Measurements from ENCODE around the gene MCC.

Gene MCC

GRCh38 chr5:113183694-113184093 is 304.6 kb downstream of the MCC start:
- Histone ChIP-seq H3K4me1 (ENCODE audit: control insufficient read depth, insufficient read depth, low read length, poor library complexity, severe bottlenecking) (no peaks in the 10 kb centered on the region), H3K4me3 (ENCODE audit: insufficient read depth, low read depth, low read length, poor library complexity, severe bottlenecking) (no peak overlapping the region), H3K36me3 (ENCODE audit: control insufficient read depth, insufficient read depth, low read length) (no peaks in the 10 kb centered on the region), H3K27me3 (replicated peaks; ENCODE audit: control insufficient read depth, insufficient read depth, low read length, poor library complexity, severe bottlenecking) (no peaks in the 10 kb centered on the region), H3K27ac (ENCODE audit: insufficient read depth, low read length, poor library complexity, severe bottlenecking) (no peak overlapping the region), H3K9me3 (ENCODE audit: control insufficient read depth, low read length) (no peaks in the 10 kb centered on the region)
- DNase-seq: no peak

DNA sequence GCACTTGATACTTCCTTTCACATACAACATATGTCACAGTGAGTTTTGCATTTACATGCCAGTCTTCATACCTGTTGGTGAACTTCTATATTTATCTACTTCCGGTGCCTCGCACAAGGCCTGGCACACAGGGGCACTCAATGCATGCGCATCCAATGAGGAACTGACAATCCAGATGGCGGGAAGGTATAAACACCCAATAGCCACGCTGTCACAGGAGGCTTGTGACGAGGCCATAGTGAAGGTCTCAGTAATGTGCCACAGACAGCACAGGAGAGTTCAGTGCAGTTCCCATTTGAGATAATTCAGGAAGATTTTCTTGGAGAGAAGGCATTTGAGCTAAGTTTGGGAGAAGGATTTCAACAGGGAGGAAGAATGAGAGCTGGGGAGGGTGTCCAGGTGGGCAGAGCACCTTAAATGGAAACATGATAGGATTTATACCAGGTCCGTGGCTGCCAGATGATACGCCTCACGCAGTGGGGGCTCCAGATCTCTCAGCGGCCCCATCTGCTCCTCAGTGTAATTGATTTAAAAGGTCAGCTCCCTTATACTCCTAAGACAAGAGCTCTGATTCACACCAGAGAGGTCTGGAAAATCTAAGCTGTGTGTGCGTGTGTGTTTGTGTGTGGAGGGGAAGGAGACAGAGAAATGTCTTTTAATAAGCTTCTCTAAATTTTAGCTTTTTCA is 305.5 kb downstream of the MCC start:
- Histone ChIP-seq H3K9me3 (ENCODE audit: control insufficient read depth, low read length) (no peaks in the 10 kb centered on the region), H3K4me3 (ENCODE audit: insufficient read depth, low read depth, low read length, poor library complexity, severe bottlenecking) (no peak overlapping the region), H3K27ac (ENCODE audit: insufficient read depth, low read length, poor library complexity, severe bottlenecking) (no peak overlapping the region), H3K27me3 (replicated peaks; ENCODE audit: control insufficient read depth, insufficient read depth, low read length, poor library complexity, severe bottlenecking) (no peaks in the 10 kb centered on the region), H3K36me3 (ENCODE audit: control insufficient read depth, insufficient read depth, low read length) (no peaks in the 10 kb centered on the region), H3K4me1 (ENCODE audit: control insufficient read depth, insufficient read depth, low read length, poor library complexity, severe bottlenecking) (no peaks in the 10 kb centered on the region)
- DNase-seq: no peak

DNA sequence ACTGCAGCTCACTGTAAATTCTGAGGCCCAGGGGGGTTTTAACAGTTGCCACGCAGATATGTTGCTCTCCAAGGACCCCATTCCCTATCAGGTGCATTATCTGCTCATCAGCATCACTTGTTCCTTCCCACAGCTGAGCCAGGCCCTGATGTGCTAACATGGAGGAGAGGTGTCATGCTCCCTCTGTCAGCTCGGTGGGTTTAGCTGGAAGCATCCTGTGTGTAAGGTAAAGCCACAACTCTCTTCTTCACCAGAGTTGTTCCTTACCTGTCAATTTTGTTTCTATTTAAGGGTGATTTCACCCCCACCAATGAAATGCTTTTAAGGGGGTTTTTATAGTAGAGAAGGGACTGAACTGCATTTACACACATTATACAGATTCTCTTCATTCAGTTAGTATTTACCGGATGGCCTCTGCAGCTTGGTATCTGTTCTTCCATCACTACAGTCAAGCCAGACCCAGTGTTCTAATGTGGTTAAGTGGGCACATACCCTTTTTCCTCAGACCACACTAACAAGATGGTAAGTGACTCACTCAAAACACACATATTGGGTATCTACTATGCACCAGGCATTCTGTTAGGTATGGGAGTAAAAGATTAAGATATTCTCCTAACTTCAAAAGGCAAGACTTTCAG is 306.3 kb downstream of the MCC start:
- DNase-seq: no peak
- H3K27ac ChIP-seq (ENCODE audit: insufficient read depth, low read length, poor library complexity, severe bottlenecking): no peak overlapping the region

GRCh38 chr5:113181409-113181808 is 306.8 kb downstream of the MCC start:
- no peak overlapping the region for H3K4me3 ChIP-seq (ENCODE audit: insufficient read depth, low read depth, low read length, poor library complexity, severe bottlenecking)
- H3K27me3 ChIP-seq (replicated peaks; ENCODE audit: control insufficient read depth, insufficient read depth, low read length, poor library complexity, severe bottlenecking): no peaks in the 10 kb centered on the region
- no peak for DNase-seq
- no peaks in the 10 kb centered on the region for H3K9me3 ChIP-seq (ENCODE audit: control insufficient read depth, low read length)
- H3K36me3 ChIP-seq (ENCODE audit: control insufficient read depth, insufficient read depth, low read length): no peaks in the 10 kb centered on the region
- H3K27ac ChIP-seq (ENCODE audit: insufficient read depth, low read length, poor library complexity, severe bottlenecking): no peak overlapping the region
- H3K4me1 ChIP-seq (ENCODE audit: control insufficient read depth, insufficient read depth, low read length, poor library complexity, severe bottlenecking): no peaks in the 10 kb centered on the region

More for the DNA sequence above, 306.3 kb downstream of the MCC start:
- Histone ChIP-seq H3K9me3 (ENCODE audit: control insufficient read depth, low read length) (no peaks in the 10 kb centered on the region), H3K36me3 (ENCODE audit: control insufficient read depth, insufficient read depth, low read length) (no peaks in the 10 kb centered on the region), H3K4me1 (ENCODE audit: control insufficient read depth, insufficient read depth, low read length, poor library complexity, severe bottlenecking) (no peaks in the 10 kb centered on the region), H3K27me3 (replicated peaks; ENCODE audit: control insufficient read depth, insufficient read depth, low read length, poor library complexity, severe bottlenecking) (no peaks in the 10 kb centered on the region), H3K4me3 (ENCODE audit: insufficient read depth, low read depth, low read length, poor library complexity, severe bottlenecking) (no peak overlapping the region)

- no peak overlapping the region for H3K27ac ChIP-seq (ENCODE audit: insufficient read depth, low read length, poor library complexity, severe bottlenecking)
- no peaks in the 10 kb centered on the region for H3K36me3 ChIP-seq (ENCODE audit: control insufficient read depth, insufficient read depth, low read length)
- no peaks in the 10 kb centered on the region for H3K9me3 ChIP-seq (ENCODE audit: control insufficient read depth, low read length)
- no peaks in the 10 kb centered on the region for H3K4me1 ChIP-seq (ENCODE audit: control insufficient read depth, insufficient read depth, low read length, poor library complexity, severe bottlenecking)
- no peak for DNase-seq
- no peak overlapping the region for H3K4me3 ChIP-seq (ENCODE audit: insufficient read depth, low read depth, low read length, poor library complexity, severe bottlenecking)
- no peaks in the 10 kb centered on the region for H3K27me3 ChIP-seq (replicated peaks; ENCODE audit: control insufficient read depth, insufficient read depth, low read length, poor library complexity, severe bottlenecking)
Measured at GRCh38 chr5:113179156-113179555, 309.1 kb downstream of the MCC start.

- Histone ChIP-seq H3K36me3 (ENCODE audit: control insufficient read depth, insufficient read depth, low read length) (no peaks in the 10 kb centered on the region), H3K9me3 (ENCODE audit: control insufficient read depth, low read length) (no peaks in the 10 kb centered on the region), H3K27ac (ENCODE audit: insufficient read depth, low read length, poor library complexity, severe bottlenecking) (no peak overlapping the region), H3K27me3 (replicated peaks; ENCODE audit: control insufficient read depth, insufficient read depth, low read length, poor library complexity, severe bottlenecking) (no peaks in the 10 kb centered on the region), H3K4me1 (ENCODE audit: control insufficient read depth, insufficient read depth, low read length, poor library complexity, severe bottlenecking) (no peaks in the 10 kb centered on the region), H3K4me3 (ENCODE audit: insufficient read depth, low read depth, low read length, poor library complexity, severe bottlenecking) (no peak overlapping the region)
- no peak for DNase-seq
Measured at GRCh38 chr5:113178073-113178779, 310.0 kb downstream of the MCC start.

DNA sequence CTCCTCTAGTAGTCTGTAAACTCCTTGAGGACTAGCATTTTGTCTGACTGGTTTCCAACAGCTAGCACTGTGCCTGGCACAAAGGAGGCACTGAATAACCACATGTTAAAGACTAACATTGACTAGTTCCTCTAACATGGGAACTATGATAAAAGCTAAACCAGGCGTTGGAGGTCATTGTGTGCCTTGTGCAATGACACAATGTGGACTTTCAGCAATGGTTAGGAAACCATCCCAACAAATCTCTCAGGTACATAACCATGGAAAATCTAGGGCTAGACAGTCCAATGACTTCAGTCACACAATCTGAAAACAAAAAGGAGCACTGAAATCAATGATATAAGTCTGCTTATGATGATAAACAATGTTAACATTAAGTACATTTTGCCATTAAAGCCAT is 311.0 kb downstream of the MCC start:
- H3K4me1 ChIP-seq (ENCODE audit: control insufficient read depth, insufficient read depth, low read length, poor library complexity, severe bottlenecking): no peaks in the 10 kb centered on the region
- no peak for DNase-seq
- H3K4me3 ChIP-seq (ENCODE audit: insufficient read depth, low read depth, low read length, poor library complexity, severe bottlenecking): no peak overlapping the region
- no peak overlapping the region for H3K27ac ChIP-seq (ENCODE audit: insufficient read depth, low read length, poor library complexity, severe bottlenecking)
- H3K36me3 ChIP-seq (ENCODE audit: control insufficient read depth, insufficient read depth, low read length): no peaks in the 10 kb centered on the region
- H3K27me3 ChIP-seq (replicated peaks; ENCODE audit: control insufficient read depth, insufficient read depth, low read length, poor library complexity, severe bottlenecking): no peaks in the 10 kb centered on the region
- no peaks in the 10 kb centered on the region for H3K9me3 ChIP-seq (ENCODE audit: control insufficient read depth, low read length)

GRCh38 chr5:113176734-113177133 is 311.5 kb downstream of the MCC start:
- no peak overlapping the region for H3K27ac ChIP-seq (ENCODE audit: insufficient read depth, low read length, poor library complexity, severe bottlenecking)
- DNase-seq: no peak
- H3K27me3 ChIP-seq (replicated peaks; ENCODE audit: control insufficient read depth, insufficient read depth, low read length, poor library complexity, severe bottlenecking): no peaks in the 10 kb centered on the region
- no peaks in the 10 kb centered on the region for H3K36me3 ChIP-seq (ENCODE audit: control insufficient read depth, insufficient read depth, low read length)
- no peak overlapping the region for H3K4me3 ChIP-seq (ENCODE audit: insufficient read depth, low read depth, low read length, poor library complexity, severe bottlenecking)
- H3K4me1 ChIP-seq (ENCODE audit: control insufficient read depth, insufficient read depth, low read length, poor library complexity, severe bottlenecking): no peaks in the 10 kb centered on the region
- no peaks in the 10 kb centered on the region for H3K9me3 ChIP-seq (ENCODE audit: control insufficient read depth, low read length)

DNA sequence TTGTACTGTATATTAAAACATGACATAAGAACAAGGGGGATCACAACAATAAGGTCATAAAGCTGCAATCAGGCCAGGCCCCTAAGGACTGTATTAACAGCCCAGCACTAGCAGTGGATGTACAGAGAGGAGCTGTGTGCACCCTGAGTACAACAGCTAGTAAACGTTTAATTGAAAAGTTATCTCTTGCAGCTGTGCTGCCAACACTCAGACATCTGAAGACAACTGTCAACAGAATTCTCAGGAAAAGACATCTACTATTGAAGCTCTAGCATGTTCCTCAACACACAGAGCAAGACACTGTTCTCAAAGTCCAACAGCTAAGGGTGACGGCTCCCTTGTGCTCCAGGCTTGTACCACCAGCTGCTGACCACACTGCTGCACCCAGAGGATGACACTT is 312.1 kb downstream of the MCC start:
- Histone ChIP-seq H3K9me3 (ENCODE audit: control insufficient read depth, low read length) (no peaks in the 10 kb centered on the region), H3K4me1 (ENCODE audit: control insufficient read depth, insufficient read depth, low read length, poor library complexity, severe bottlenecking) (no peaks in the 10 kb centered on the region), H3K4me3 (ENCODE audit: insufficient read depth, low read depth, low read length, poor library complexity, severe bottlenecking) (no peak overlapping the region), H3K36me3 (ENCODE audit: control insufficient read depth, insufficient read depth, low read length) (no peaks in the 10 kb centered on the region), H3K27ac (ENCODE audit: insufficient read depth, low read length, poor library complexity, severe bottlenecking) (no peak overlapping the region), H3K27me3 (replicated peaks; ENCODE audit: control insufficient read depth, insufficient read depth, low read length, poor library complexity, severe bottlenecking) (no peaks in the 10 kb centered on the region)
- DNase-seq: no peak

GRCh38 chr5:113172231-113172826 is 315.9 kb downstream of the MCC start:
- no peaks in the 10 kb centered on the region for H3K4me1 ChIP-seq (ENCODE audit: control insufficient read depth, insufficient read depth, low read length, poor library complexity, severe bottlenecking)
- DNase-seq: no peak
- no peaks in the 10 kb centered on the region for H3K36me3 ChIP-seq (ENCODE audit: control insufficient read depth, insufficient read depth, low read length)
- no peak overlapping the region for H3K4me3 ChIP-seq (ENCODE audit: insufficient read depth, low read depth, low read length, poor library complexity, severe bottlenecking)
- H3K9me3 ChIP-seq (ENCODE audit: control insufficient read depth, low read length): no peaks in the 10 kb centered on the region
- no peaks in the 10 kb centered on the region for H3K27me3 ChIP-seq (replicated peaks; ENCODE audit: control insufficient read depth, insufficient read depth, low read length, poor library complexity, severe bottlenecking)
- H3K27ac ChIP-seq (ENCODE audit: insufficient read depth, low read length, poor library complexity, severe bottlenecking): no peak overlapping the region
